Stomach smooth muscle (tissue), 2 donors: ENCODE results near the gene SERINC4.
"Not testable (repeated sequence)": the region's sequence is repeated elsewhere in the genome, so short reads cannot be mapped to it uniquely, and the experiment has no call there.

Source experiments
- H3K27ac ChIP-seq: one replicate; pipeline ENCODE4 v1.7.0; 2013; ENCODE audit warnings: mild to moderate bottlenecking, low read length, inconsistent platforms
- H3K27me3 ChIP-seq, 2 donors: one replicate each; pipeline ENCODE4 v1.7.0; 2013; ENCODE audit warnings: low read length in 2 of 2; ENCODE audit not compliant: insufficient read depth in 2 of 2, control insufficient read depth in 1 of 2
- H3K36me3 ChIP-seq, 2 donors: one replicate each; pipeline ENCODE4 v1.7.0; 2013; ENCODE audit warnings: low read length in 2 of 2; ENCODE audit not compliant: control insufficient read depth in 2 of 2, insufficient read depth in 2 of 2
- H3K4me1 ChIP-seq: one replicate; pipeline ENCODE4 v1.7.0; 2013; ENCODE audit warnings: low read length; ENCODE audit not compliant: control insufficient read depth, insufficient read depth
- H3K4me3 ChIP-seq, 2 donors: one replicate each; pipeline ENCODE4 v1.7.0; 2013; ENCODE audit warnings: low read length in 2 of 2
- H3K9ac ChIP-seq, 2 donors: one replicate each; pipeline ENCODE4 v1.7.0; 2013; ENCODE audit warnings: low read length in 2 of 2, mild to moderate bottlenecking in 1 of 2
- H3K9me3 ChIP-seq, 2 donors: one replicate each; pipeline ENCODE4 v1.7.0; 2013; ENCODE audit warnings: low read length in 2 of 2; ENCODE audit not compliant: control insufficient read depth in 2 of 2
- donor health status: healthy.
- donor health status: Pancreatic carcinoma.

The SERINC4 gene

DNA sequence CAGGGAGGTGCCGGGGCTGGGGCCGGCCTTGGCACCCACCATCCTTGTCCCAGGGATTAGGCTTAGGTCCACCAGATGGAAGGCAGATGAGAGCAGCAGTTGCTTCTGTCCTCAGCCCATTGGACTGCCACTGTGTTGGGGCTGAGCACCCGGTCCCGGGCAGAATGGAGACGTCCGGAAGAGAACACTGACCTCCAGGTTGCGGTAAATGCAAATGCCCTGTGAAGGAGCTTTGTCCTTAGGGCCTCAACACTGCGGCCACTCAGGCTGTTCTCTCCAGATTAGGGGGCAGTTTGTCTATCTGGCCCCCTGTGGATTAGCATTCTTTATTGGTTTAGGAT lies at the start of gene SERINC4:
Gene SERINC4 (minus strand): TSS at position 276 of the 341 bp plus-strand sequence. CDS start 234 bp downstream, at position 42.
- H3K27ac ChIP-seq = peak within 1 kb of the TSS; percentile 92
- no peaks in the 10 kb centered on the region for H3K9me3 ChIP-seq
- H3K4me1 ChIP-seq = peaks cover 37% of the 10 kb centered on the region
- peak within 1 kb of the TSS; percentile 76 to 92 for H3K9ac ChIP-seq
- peaks cover 34 to 36% of the 10 kb centered on the region in 2 donors for H3K36me3 ChIP-seq
- peak within 1 kb of the TSS; percentile 89 to 99 for H3K4me3 ChIP-seq
- no peaks in the 10 kb centered on the region for H3K27me3 ChIP-seq

DNA sequence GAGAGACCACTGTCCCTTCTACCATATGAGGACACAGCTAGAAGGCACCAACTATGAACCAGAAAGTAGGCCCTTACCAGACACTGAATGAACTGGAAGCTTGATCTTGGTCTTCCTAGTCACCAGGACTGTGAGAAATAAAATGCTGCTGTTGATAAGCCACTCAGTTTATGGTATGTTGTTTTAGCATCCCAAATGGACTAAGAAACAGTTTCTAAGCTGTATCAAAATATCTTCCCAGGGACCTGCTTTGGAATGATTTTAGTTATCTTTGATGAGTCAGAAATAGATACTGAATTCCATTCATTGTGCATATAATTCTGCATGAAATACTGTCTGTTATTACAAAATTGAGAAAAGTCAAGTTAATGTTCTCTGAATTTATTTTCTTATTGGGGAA lies 45.4 kb upstream of the SERINC4 start:
- Histone ChIP-seq H3K4me1 (no peaks in the 10 kb centered on the region), H3K36me3 (peaks cover 0 to 7% of the 10 kb centered on the region in 2 donors), H3K9ac (no peak overlapping the region), H3K4me3 (no peak overlapping the region), H3K27ac (no peak overlapping the region), H3K27me3 (no peaks in the 10 kb centered on the region), H3K9me3 (no peaks in the 10 kb centered on the region)

DNA sequence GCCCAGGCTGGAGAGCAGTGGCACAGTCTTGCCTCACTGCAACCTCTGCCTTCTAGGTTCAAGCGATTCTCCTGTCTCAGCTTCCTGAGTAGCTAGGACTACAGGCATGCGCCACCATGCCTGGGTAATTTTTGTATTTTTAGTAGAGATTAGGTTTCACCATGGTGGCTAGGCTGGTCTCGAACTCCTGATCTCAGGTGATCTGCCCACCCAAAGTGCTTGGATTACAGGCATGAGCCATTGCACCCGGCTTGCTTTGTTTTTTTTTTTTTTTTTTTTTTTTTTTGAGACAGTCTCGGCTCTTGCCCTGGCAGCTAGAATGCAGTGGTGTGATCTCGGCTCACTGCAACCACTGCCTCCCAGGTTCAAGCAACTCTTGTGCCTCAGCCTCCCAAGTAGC lies 32.5 kb upstream of the SERINC4 start:
- not testable (repeated sequence) for H3K9ac ChIP-seq, H3K27ac ChIP-seq, H3K36me3 ChIP-seq, H3K9me3 ChIP-seq, H3K4me1 ChIP-seq, H3K4me3 ChIP-seq, H3K27me3 ChIP-seq

- not testable (repeated sequence) for H3K4me1 ChIP-seq, H3K9me3 ChIP-seq, H3K36me3 ChIP-seq, H3K4me3 ChIP-seq, H3K27ac ChIP-seq, H3K27me3 ChIP-seq, H3K9ac ChIP-seq
These were observed 31.6 kb upstream of the SERINC4 start for GRCh38 chr15:43831519-43832052.

- not testable (repeated sequence) for H3K36me3 ChIP-seq, H3K9ac ChIP-seq, H3K27ac ChIP-seq, H3K27me3 ChIP-seq, H3K4me1 ChIP-seq, H3K4me3 ChIP-seq, H3K9me3 ChIP-seq
These were observed 30.8 kb upstream of the SERINC4 start for GRCh38 chr15:43830691-43831275.

- not testable (repeated sequence) for H3K9ac ChIP-seq, H3K4me3 ChIP-seq, H3K9me3 ChIP-seq, H3K27me3 ChIP-seq, H3K27ac ChIP-seq, H3K36me3 ChIP-seq, H3K4me1 ChIP-seq
These were observed 30.0 kb upstream of the SERINC4 start for GRCh38 chr15:43829951-43830540.

- Histone ChIP-seq H3K27ac (no peak overlapping the region), H3K4me1 (peaks cover 12% of the 10 kb centered on the region), H3K4me3 (no peak overlapping the region), H3K9me3 (no peaks in the 10 kb centered on the region), H3K36me3 (no peaks in the 10 kb centered on the region), H3K27me3 (no peaks in the 10 kb centered on the region), H3K9ac (peak overlapping the region in 1 of 2 donors; percentile 0)
These were observed 28.1 kb upstream of the SERINC4 start for GRCh38 chr15:43828061-43828657.

DNA sequence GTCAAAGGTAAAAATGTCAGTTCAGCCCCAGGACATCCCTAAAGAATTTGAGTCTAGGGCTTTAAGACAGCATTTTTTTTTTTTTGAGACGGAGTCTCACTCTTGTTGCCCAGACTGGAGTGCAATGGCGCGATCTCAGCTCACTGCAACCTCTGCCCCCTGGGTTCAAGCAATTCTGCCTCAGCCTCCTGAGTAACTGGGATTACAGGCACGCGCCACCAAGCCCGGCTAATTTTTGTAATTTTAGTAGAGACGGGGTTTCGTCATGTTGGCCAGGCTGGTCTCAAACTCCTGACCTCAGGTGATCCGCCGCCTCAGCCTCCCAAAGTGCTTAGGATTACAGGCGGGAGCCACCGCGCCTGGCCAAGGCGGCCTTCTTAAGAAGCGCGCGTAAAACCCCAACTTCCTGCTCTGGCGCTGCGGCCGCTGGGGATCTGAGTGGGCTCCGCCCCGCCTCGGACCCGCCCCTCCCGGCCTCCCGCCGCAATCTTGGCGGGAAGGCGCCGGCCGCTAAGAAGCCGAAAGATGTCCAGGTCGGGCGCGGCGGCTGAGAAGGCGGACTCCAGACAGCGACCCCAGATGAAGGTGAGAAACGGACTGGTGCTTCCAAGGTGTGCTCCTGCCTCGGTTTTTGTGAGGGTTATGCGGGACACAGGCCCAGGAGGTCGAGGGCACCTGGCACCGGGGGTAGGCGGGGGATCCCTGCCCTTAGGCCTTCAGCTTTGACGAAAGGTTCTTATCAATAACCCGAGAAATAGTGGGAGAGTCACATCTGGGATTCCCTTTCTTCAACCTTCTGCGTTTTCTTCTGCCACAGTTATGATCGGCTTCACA lies 26.7 kb upstream of the SERINC4 start, which contains the start of gene WDR76:
Gene WDR76 (plus strand): TSS at position 495 of the 834 bp plus-strand sequence. CDS start 31 bp downstream, at position 526.
- peaks cover 15% of the 10 kb centered on the region for H3K4me1 ChIP-seq
- peak within 1 kb of the TSS; percentile 13 for H3K27ac ChIP-seq

GRCh38 chr15:43826029-43826507 lies 26.0 kb upstream of the SERINC4 start:
- no peaks in the 10 kb centered on the region for H3K27me3 ChIP-seq
- peak overlapping the region in 1 of 2 donors; percentile 80 for H3K4me3 ChIP-seq
- H3K36me3 ChIP-seq = no peaks in the 10 kb centered on the region
- no peak overlapping the region for H3K27ac ChIP-seq
- H3K9ac ChIP-seq = peak overlapping the region in 1 of 2 donors; percentile 66
- H3K4me1 ChIP-seq = peaks cover 15% of the 10 kb centered on the region
- H3K9me3 ChIP-seq = no peaks in the 10 kb centered on the region

More for the DNA sequence above, 26.7 kb upstream of the SERINC4 start, which contains the start of gene WDR76:
- Histone ChIP-seq H3K9me3 (no peaks in the 10 kb centered on the region), H3K27me3 (no peaks in the 10 kb centered on the region), H3K9ac (peak within 1 kb of the TSS; percentile 37 to 66), H3K36me3 (no peaks in the 10 kb centered on the region), H3K4me3 (peak within 1 kb of the TSS; percentile 62 to 80)

DNA sequence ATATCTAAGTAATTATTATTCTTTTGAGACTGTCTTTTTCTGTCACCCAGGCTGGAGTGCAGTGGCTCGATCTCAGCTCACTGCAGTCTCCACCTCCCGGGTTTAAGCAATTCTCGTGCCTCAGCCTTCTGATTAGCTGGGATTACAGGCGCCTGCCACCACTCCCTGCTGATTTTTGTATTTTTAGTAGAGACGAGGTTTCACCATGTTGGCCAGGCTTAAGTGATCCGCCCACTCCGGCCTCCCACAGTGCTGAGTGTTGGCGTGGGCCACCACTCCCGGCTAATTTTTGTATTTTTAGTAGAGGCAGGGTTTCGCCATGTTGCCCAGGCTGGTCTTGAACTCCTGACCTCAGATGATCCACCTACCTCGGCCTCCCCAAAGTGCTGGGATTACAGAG lies 25.3 kb upstream of the SERINC4 start:
- not testable (repeated sequence) for H3K36me3 ChIP-seq, H3K9ac ChIP-seq, H3K27me3 ChIP-seq, H3K4me3 ChIP-seq, H3K9me3 ChIP-seq, H3K27ac ChIP-seq
- H3K4me1 ChIP-seq = peaks cover 15% of the 10 kb centered on the region
